Measurements from ENCODE around the gene WBP4.

Gene WBP4

GRCh38 chr13:41018602-41018948 is 42.7 kb upstream of the WBP4 start:
- TF ChIP-seq, protein P1, sequence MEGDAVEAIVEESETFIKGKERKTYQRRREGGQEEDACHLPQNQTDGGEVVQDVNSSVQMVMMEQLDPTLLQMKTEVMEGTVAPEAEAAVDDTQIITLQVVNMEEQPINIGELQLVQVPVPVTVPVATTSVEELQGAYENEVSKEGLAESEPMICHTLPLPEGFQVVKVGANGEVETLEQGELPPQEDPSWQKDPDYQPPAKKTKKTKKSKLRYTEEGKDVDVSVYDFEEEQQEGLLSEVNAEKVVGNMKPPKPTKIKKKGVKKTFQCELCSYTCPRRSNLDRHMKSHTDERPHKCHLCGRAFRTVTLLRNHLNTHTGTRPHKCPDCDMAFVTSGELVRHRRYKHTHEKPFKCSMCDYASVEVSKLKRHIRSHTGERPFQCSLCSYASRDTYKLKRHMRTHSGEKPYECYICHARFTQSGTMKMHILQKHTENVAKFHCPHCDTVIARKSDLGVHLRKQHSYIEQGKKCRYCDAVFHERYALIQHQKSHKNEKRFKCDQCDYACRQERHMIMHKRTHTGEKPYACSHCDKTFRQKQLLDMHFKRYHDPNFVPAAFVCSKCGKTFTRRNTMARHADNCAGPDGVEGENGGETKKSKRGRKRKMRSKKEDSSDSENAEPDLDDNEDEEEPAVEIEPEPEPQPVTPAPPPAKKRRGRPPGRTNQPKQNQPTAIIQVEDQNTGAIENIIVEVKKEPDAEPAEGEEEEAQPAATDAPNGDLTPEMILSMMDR (IDR thresholded peaks at IDR 0.05; ENCODE audit: low read depth, low read length): no peak
- DNase-seq (ENCODE audit: extremely low read depth, low read depth): no peak

DNA sequence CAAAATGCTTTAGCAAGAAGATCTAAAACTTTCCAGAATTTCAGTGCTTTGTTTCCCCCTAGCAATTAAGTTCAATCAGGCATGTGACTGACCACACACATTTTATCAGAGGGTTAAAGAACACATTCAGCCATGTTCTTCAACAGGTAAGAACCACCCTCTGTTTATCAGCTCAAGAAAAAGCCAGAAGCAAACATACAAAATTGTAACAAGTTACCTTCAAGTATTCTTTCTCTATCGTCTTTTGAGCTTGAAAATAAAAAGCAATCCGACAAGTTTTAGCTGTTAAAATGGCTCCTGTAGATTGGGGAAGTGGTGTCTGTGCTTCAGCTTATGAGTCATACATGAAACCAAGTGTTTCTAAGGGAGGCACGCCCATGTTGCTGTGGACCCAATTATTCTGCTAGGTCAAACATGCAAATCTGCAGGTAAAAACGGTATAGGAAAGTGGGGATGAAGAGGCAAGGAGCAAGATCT is 42.3 kb upstream of the WBP4 start, which contains the start of gene ELF1:
Gene ELF1, minus strand, starts transcription at position 306 of the 477 bp plus-strand sequence. CDS start 37,262 bp downstream, outside the sequence.
- TF ChIP-seq, protein P1 (IDR thresholded peaks at IDR 0.05; ENCODE audit: low read depth, low read length): no peak
- DNase-seq (ENCODE audit: extremely low read depth, low read depth): no peak

GRCh38 chr13:41019578-41020347 is 41.5 kb upstream of the WBP4 start:
- TF ChIP-seq, protein P1 (IDR thresholded peaks at IDR 0.05; ENCODE audit: low read depth, low read length): no peak
- DNase-seq (ENCODE audit: extremely low read depth, low read depth): no peak

DNA sequence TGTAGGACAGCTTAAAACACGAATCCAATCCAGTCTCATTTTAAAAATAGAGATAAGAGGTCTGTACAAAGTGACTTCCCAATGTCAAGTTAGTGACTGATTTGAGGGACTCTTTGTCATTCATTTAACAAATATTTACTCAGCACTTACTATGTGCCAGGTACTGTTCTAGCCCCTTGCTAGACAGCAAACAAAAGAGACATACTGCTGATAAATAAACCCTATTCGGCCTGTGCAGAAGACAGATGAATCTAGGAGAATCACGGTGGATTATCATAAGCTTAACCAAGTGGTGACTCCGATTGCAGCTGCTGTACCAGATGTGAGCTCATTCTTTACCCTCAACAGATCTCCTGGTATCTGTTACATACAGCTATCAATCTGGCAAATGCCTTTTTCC is 35.8 kb upstream of the WBP4 start:
- no peak for DNase-seq (ENCODE audit: extremely low read depth, low read depth)
- TF ChIP-seq, protein P1 (IDR thresholded peaks at IDR 0.05; ENCODE audit: low read depth, low read length): no peak

GRCh38 chr13:41026788-41027187 is 34.5 kb upstream of the WBP4 start:
- no peak for DNase-seq (ENCODE audit: extremely low read depth, low read depth)
- TF ChIP-seq, protein P1 (IDR thresholded peaks at IDR 0.05; ENCODE audit: low read depth, low read length): no peak

- TF ChIP-seq, protein P1 (IDR thresholded peaks at IDR 0.05; ENCODE audit: low read depth, low read length): no peak
- no peak for DNase-seq (ENCODE audit: extremely low read depth, low read depth)
Observed at GRCh38 chr13:41028051-41028450, 33.3 kb upstream of the WBP4 start.

GRCh38 chr13:41029629-41030028 is 31.7 kb upstream of the WBP4 start:
- TF ChIP-seq, protein P1 (IDR thresholded peaks at IDR 0.05; ENCODE audit: low read depth, low read length): no peak

More at GRCh38 chr13:41029629-41030028, 31.7 kb upstream of the WBP4 start:
- DNase-seq (ENCODE audit: extremely low read depth, low read depth): no peak
